ENCODE data around the gene PHKG2.

DNA sequence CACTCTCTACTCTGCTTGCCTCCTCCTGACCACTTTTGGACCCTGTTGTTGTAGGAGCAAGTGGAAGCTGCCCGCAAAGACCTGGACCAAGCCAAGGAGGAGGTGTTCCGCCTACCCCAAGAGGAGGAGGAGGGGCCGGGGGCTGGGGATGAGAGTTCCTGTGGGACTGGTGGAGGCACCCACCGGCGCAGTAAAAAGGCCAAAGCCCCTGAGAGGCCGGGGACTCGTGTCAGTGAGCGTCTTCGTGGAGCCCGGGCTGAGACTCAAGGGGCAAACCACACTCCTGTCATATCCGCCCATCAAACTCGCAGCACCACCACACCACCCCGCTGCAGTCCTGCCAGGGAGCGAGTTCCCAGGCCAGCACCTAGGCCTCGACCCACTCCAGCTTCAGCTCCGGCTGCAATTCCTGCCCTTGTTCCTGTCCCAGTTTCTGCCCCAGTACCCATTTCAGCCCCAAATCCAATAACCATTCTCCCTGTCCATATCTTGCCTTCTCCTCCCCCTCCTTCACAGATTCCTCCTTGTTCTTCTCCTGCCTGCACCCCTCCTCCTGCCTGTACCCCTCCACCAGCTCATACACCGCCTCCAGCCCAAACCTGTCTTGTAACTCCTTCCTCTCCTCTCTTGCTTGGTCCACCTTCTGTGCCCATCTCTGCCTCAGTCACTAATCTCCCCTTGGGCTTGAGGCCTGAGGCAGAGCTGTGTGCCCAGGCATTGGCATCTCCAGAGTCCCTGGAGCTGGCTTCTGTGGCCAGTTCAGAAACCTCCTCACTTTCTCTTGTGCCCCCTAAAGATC is 11.0 kb upstream of the PHKG2 start:
- TF ChIP-seq ZFX (IDR thresholded peaks at IDR 0.05), result no peak
- TF ChIP-seq, protein P1, sequence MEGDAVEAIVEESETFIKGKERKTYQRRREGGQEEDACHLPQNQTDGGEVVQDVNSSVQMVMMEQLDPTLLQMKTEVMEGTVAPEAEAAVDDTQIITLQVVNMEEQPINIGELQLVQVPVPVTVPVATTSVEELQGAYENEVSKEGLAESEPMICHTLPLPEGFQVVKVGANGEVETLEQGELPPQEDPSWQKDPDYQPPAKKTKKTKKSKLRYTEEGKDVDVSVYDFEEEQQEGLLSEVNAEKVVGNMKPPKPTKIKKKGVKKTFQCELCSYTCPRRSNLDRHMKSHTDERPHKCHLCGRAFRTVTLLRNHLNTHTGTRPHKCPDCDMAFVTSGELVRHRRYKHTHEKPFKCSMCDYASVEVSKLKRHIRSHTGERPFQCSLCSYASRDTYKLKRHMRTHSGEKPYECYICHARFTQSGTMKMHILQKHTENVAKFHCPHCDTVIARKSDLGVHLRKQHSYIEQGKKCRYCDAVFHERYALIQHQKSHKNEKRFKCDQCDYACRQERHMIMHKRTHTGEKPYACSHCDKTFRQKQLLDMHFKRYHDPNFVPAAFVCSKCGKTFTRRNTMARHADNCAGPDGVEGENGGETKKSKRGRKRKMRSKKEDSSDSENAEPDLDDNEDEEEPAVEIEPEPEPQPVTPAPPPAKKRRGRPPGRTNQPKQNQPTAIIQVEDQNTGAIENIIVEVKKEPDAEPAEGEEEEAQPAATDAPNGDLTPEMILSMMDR (conservative IDR thresholded peaks at IDR 0.05), result no peak
